Stimulated activated CD8-positive, alpha-beta memory T cell treated with anti-CD3 and anti-CD28 coated beads, Interleukin-15, amount 100 ng/mL, for 1 hour (primary cell): Measurements from ENCODE around the gene STC2.

ENCODE experiments used
- DNase-seq: peaks from one replicate; pipeline ENCODE4 v3.0.0-alpha.2; 2020; ENCODE audit warnings: low read depth

Gene STC2

GRCh38 chr5:173328844-173329490 is 753 bp upstream of the STC2 start:
- no peak for DNase-seq

GRCh38 chr5:173327084-173327947 is 898 bp downstream of the STC2 start:
- DNase-seq: no peak

GRCh38 chr5:173326501-173326960 is 1.7 kb downstream of the STC2 start:
- no peak for DNase-seq

GRCh38 chr5:173325091-173325698 is 3.0 kb downstream of the STC2 start:
- DNase-seq: no peak

GRCh38 chr5:173324115-173325001 is 3.9 kb downstream of the STC2 start:
- no peak for DNase-seq

- DNase-seq: no peak
Measured at GRCh38 chr5:173323799-173324114, 4.5 kb downstream of the STC2 start.

- no peak for DNase-seq
Measured at GRCh38 chr5:173323106-173323798, 5.0 kb downstream of the STC2 start.

GRCh38 chr5:173321886-173322285 is 6.3 kb downstream of the STC2 start:
- DNase-seq: no peak

- no peak for DNase-seq
Measured at GRCh38 chr5:173320259-173320658, 8.0 kb downstream of the STC2 start.

- no peak for DNase-seq
Measured at GRCh38 chr5:173319646-173320045, 8.6 kb downstream of the STC2 start.

GRCh38 chr5:173318881-173319620 is 9.2 kb downstream of the STC2 start:
- DNase-seq: no peak

- no peak for DNase-seq
Measured at GRCh38 chr5:173318330-173318729, 9.9 kb downstream of the STC2 start.

GRCh38 chr5:173317852-173318251 is 10.4 kb downstream of the STC2 start:
- DNase-seq: no peak

GRCh38 chr5:173317091-173317730 is 11.0 kb downstream of the STC2 start:
- no peak for DNase-seq

GRCh38 chr5:173316339-173317020 is 11.7 kb downstream of the STC2 start:
- DNase-seq: no peak

GRCh38 chr5:173315495-173316338 is 12.5 kb downstream of the STC2 start:
- no peak for DNase-seq

GRCh38 chr5:173314166-173314952 is 13.9 kb downstream of the STC2 start:
- DNase-seq: no peak

- no peak for DNase-seq
Measured at GRCh38 chr5:173313351-173313801, 14.8 kb downstream of the STC2 start.
